ENCODE measurements around the gene LARP1B. TPM values are rescaled to one million over a fixed set of nuclear protein-coding genes. Genes with fewer than 3 reads are reported as not detected.
A peak's percentile ranks its signal among the peaks of the same experiment; 100 is the strongest.
"Not testable (repeated sequence)": the region's sequence is repeated elsewhere in the genome, so short reads cannot be mapped to it uniquely, and the experiment has no call there.

The LARP1B gene
- total and polyA plus RNA-seq, 2 experiments from 2014 or later = 5.8 to 16.7 TPM

DNA sequence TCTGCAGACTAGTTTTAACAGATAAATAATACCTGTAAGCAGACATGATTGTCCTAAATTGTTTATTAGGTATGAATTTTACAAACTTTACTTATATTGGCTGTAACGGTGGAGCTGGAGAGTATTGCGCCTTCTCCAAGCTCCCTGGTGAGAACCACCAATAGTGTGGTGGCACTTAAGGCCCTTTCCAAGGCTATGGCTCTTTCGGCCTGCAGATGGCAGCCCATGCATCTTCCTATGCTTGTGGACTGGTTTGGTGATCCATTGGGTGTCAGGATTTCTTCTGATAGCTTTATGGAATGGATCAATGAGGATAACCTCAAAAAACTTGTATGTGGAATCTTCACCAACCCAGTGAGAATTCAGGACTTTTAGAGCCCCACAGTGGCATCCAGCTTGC lies 7.8 kb downstream of the LARP1B start:
- Histone ChIP-seq H3K27me3 (no peaks in the 10 kb centered on the region), H3K4me1 (ENCODE audit: low read depth) (no peaks in the 10 kb centered on the region), H3K36me3 (no peaks in the 10 kb centered on the region), H3K4me3 (no peak overlapping the region), H3K9me3 (ENCODE audit: low read depth) (no peaks in the 10 kb centered on the region), H3K27ac (no peak overlapping the region)
- TF ChIP-seq, protein P1, sequence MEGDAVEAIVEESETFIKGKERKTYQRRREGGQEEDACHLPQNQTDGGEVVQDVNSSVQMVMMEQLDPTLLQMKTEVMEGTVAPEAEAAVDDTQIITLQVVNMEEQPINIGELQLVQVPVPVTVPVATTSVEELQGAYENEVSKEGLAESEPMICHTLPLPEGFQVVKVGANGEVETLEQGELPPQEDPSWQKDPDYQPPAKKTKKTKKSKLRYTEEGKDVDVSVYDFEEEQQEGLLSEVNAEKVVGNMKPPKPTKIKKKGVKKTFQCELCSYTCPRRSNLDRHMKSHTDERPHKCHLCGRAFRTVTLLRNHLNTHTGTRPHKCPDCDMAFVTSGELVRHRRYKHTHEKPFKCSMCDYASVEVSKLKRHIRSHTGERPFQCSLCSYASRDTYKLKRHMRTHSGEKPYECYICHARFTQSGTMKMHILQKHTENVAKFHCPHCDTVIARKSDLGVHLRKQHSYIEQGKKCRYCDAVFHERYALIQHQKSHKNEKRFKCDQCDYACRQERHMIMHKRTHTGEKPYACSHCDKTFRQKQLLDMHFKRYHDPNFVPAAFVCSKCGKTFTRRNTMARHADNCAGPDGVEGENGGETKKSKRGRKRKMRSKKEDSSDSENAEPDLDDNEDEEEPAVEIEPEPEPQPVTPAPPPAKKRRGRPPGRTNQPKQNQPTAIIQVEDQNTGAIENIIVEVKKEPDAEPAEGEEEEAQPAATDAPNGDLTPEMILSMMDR (IDR thresholded peaks at IDR 0.05; ENCODE audit: low read depth, low read length) = peak; percentile 46
- peak in 1 of 2 donors; percentile 39 for DNase-seq (ENCODE audit: low read depth in 1 of 2, low spot score in 1 of 2)

DNA sequence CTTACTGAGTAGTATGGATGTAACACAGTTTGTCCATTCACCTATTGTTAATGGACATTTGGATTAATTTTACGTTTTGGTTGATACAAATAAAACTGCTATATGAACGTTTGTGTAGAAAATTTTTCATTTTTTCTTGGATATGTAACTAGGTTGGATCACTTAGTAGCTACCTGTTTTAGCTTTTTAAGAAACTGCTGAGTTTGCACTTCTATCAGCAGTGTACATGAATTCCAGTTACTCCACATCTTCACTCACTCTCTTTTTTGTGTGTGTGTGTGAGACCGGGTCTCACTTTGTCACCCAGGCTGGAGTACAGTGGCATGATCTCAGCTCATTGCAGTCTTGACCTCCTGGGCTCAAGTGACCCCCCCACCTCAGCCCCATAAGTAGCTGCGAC lies 15.4 kb downstream of the LARP1B start:
- Histone ChIP-seq H3K4me3 (no peak overlapping the region), H3K4me1 (ENCODE audit: low read depth) (no peaks in the 10 kb centered on the region), H3K36me3 (peaks cover 14% of the 10 kb centered on the region), H3K27ac (no peak overlapping the region), H3K27me3 (no peaks in the 10 kb centered on the region), H3K9me3 (ENCODE audit: low read depth) (no peaks in the 10 kb centered on the region)
- TF ChIP-seq, protein P1 (IDR thresholded peaks at IDR 0.05; ENCODE audit: low read depth, low read length) = no peak
- no peak for DNase-seq (ENCODE audit: low read depth in 1 of 2, low spot score in 1 of 2)

DNA sequence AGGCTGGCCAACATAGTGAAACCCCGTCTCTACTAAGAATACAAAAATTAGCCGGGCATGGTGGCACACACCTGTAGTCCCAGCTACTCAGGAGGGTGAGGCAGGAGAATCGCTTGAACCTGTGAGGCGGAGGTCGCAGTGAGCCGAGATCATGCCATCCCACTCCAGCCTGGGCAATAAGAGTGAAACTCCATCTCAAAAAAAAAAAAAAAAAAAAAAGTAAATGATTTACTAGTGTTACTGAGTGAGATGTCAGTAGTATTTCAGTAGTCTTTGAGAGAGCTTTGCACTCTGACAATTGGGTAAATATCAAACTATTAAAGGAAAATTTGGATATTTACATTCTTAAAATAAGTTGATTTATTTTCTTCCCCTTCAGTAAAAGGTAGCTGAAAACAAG lies 34.2 kb downstream of the LARP1B start:
- not testable (repeated sequence) for H3K27me3 ChIP-seq; H3K9me3 ChIP-seq (ENCODE audit: low read depth); H3K27ac ChIP-seq; H3K4me3 ChIP-seq; DNase-seq (ENCODE audit: low read depth in 1 of 2, low spot score in 1 of 2); H3K4me1 ChIP-seq (ENCODE audit: low read depth)
- peaks cover 15% of the 10 kb centered on the region for H3K36me3 ChIP-seq

DNA sequence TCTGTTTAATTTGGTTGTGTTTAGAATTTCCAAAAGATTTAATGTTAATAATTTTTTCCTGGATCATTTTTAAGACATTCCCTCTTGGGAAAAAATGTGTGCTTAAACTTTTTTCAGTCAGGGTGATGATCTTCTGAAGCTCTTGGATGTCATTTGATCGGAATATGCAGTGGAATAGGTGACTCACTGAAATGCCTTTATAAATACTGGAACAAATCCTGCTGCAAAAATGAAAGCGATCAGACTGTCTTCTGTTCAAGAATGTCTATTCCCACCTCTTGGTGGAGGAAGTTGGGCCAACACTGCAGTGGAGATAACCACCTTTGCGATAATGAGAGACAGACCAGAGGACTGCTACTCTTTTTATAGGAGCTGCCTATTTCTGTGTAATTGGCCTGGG lies 46.7 kb downstream of the LARP1B start:
- Histone ChIP-seq H3K9me3 (ENCODE audit: low read depth) (no peaks in the 10 kb centered on the region), H3K27me3 (no peaks in the 10 kb centered on the region), H3K36me3 (no peaks in the 10 kb centered on the region), H3K4me3 (no peak overlapping the region), H3K4me1 (ENCODE audit: low read depth) (no peaks in the 10 kb centered on the region), H3K27ac (no peak overlapping the region)
- TF ChIP-seq, protein P1 (IDR thresholded peaks at IDR 0.05; ENCODE audit: low read depth, low read length) = no peak
- DNase-seq (ENCODE audit: low read depth in 1 of 2, low spot score in 1 of 2) = no peak

DNA sequence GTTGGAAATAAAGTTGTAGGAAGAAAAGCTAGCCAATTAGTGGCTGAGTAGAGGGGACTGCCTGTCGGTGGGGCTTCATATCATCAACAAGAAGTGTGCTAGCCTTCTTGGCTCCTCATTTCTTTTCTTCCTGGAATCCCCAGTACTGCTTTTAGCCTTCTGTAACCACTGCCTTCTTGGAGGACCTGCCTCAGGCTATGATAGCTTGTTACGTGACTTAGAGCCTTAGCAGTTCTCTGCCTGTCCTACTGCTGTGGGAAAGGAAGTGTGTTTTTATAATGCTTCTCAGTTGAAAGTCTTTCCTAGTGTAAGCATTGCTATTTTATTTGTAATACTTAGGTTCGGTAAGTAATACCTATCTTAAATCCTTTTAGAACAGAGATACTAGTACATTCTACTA lies 61.9 kb downstream of the LARP1B start:
- no peak overlapping the region for H3K27ac ChIP-seq
- H3K36me3 ChIP-seq = peaks cover 12% of the 10 kb centered on the region
- no peak overlapping the region for H3K4me3 ChIP-seq

DNA sequence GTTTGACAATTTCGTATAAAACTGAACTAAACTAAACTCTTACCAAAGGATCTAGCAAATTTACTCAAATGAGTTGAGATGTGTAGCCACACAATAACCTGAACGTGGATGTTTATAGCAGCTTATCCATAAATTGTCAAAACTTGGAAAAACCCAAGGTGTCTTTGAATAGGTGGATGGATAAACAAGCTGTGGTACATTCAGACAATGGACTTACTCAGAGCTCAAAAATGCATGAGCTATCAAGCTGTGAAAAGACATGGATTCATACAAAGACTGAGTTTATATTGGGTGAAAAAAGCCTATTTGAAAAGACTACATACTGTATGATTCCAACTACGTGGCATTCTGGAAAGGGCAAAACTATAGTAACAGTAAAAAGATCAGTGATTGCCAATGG lies 69.5 kb downstream of the LARP1B start:
- no peaks in the 10 kb centered on the region for H3K9me3 ChIP-seq (ENCODE audit: low read depth)
- H3K36me3 ChIP-seq = no peaks in the 10 kb centered on the region
- no peak for DNase-seq (ENCODE audit: low read depth in 1 of 2, low spot score in 1 of 2)
- H3K27ac ChIP-seq = no peak overlapping the region
- no peaks in the 10 kb centered on the region for H3K27me3 ChIP-seq
- TF ChIP-seq, protein P1 (IDR thresholded peaks at IDR 0.05; ENCODE audit: low read depth, low read length) = no peak
- H3K4me3 ChIP-seq = no peak overlapping the region
- no peaks in the 10 kb centered on the region for H3K4me1 ChIP-seq (ENCODE audit: low read depth)

More for the DNA sequence above, 61.9 kb downstream of the LARP1B start:
- no peaks in the 10 kb centered on the region for H3K4me1 ChIP-seq (ENCODE audit: low read depth)
- no peak for DNase-seq (ENCODE audit: low read depth in 1 of 2, low spot score in 1 of 2)
- no peaks in the 10 kb centered on the region for H3K9me3 ChIP-seq (ENCODE audit: low read depth)
- TF ChIP-seq, protein P1 (IDR thresholded peaks at IDR 0.05; ENCODE audit: low read depth, low read length) = no peak
- H3K27me3 ChIP-seq = no peaks in the 10 kb centered on the region
